ENCODE measurements around the gene FAM168A.

Gene FAM168A

DNA sequence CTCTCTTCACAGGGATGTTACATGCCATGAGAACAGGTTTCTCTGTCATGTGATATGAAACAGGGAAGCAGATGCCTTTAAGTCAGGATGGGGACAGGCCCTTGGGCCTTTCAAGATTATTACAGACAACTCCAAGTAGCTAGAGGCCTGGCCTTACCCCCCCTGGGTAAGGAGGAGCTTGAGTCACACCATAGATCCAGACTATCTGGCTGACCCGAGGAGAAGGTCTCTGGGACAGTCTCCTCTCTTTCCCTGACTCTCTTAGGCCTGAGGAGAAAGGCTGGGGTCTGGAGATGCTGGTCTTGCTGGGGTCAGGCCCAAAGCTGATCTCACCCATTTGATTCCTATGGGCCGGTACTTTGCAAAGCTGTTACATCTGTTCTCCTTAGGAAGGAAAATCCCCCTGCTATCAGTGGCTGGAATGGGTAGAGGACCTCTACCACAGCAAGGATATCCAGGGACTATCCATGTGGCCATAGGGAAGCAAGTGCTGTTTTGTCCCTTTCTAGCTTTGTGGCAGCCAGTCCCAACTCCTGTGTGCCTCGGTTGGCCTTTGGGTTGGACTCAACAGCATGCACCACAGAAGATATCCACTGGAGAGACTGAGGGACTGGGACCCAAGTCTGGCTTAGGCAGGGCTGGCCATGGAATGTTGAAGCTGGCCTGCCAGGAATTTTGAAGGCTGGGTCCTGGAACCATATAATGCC, 196.5 kb downstream of the FAM168A start:
- H3K4me3 ChIP-seq (ENCODE audit: low read depth, low read length): no peak overlapping the region
- TF ChIP-seq, protein P1, sequence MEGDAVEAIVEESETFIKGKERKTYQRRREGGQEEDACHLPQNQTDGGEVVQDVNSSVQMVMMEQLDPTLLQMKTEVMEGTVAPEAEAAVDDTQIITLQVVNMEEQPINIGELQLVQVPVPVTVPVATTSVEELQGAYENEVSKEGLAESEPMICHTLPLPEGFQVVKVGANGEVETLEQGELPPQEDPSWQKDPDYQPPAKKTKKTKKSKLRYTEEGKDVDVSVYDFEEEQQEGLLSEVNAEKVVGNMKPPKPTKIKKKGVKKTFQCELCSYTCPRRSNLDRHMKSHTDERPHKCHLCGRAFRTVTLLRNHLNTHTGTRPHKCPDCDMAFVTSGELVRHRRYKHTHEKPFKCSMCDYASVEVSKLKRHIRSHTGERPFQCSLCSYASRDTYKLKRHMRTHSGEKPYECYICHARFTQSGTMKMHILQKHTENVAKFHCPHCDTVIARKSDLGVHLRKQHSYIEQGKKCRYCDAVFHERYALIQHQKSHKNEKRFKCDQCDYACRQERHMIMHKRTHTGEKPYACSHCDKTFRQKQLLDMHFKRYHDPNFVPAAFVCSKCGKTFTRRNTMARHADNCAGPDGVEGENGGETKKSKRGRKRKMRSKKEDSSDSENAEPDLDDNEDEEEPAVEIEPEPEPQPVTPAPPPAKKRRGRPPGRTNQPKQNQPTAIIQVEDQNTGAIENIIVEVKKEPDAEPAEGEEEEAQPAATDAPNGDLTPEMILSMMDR (conservative IDR thresholded peaks at IDR 0.05; ENCODE audit: low read depth, low read length): no peak
- DNase-seq (ENCODE audit: low read depth): no peak

DNA sequence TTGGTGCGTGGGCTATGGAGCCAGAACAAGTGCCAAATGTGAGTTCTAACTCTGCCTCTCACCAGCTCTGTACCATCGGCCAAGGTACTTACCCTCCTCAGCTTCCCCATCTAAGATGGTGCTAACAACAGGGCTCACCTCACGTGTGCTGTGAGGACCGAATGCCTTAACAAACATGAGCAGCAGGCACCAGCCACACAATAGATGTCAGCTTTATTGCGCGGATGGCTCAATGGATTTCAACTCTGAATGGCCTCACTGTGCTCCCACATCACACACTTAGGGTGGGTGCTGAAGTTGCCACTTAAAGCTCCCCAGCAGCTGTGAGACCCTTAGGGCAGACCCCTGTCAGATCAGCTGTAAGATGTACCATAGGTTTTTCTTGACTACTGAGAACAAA, 197.6 kb downstream of the FAM168A start:
- TF ChIP-seq, protein P1 (conservative IDR thresholded peaks at IDR 0.05; ENCODE audit: low read depth, low read length): no peak

GRCh38 chr11:73399636-73400035, 198.3 kb downstream of the FAM168A start:
- TF ChIP-seq, protein P1 (conservative IDR thresholded peaks at IDR 0.05; ENCODE audit: low read depth, low read length): no peak
- no peak for DNase-seq (ENCODE audit: low read depth)
- no peak overlapping the region for H3K4me3 ChIP-seq (ENCODE audit: low read depth, low read length)

More for the DNA sequence above, 197.6 kb downstream of the FAM168A start:
- no peak for DNase-seq (ENCODE audit: low read depth)
- H3K4me3 ChIP-seq (ENCODE audit: low read depth, low read length): no peak overlapping the region

DNA sequence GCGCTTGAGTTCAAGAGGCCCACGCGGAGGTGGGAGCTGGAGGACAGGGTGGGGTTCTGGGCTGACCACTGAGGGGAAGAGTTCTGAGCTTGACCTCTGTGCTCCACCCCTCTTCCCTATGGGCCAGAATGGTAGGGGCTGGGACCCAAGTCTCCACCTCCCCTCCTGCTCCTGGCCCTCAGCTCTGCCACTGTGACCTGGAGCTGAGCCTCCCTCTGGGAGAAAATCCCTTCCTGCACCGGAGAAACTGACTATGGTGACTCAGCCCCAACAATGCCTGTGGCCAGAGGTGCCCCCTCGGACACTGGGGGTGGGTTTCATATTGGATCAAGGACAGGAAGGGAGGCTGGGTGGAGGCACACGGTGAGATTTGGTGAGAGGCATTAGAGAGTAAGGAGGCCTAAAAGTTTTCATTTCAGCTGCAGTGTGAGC, 198.7 kb downstream of the FAM168A start:
- no peak overlapping the region for H3K4me3 ChIP-seq (ENCODE audit: low read depth, low read length)
- no peak for DNase-seq (ENCODE audit: low read depth)
- TF ChIP-seq, protein P1 (conservative IDR thresholded peaks at IDR 0.05; ENCODE audit: low read depth, low read length): no peak

DNA sequence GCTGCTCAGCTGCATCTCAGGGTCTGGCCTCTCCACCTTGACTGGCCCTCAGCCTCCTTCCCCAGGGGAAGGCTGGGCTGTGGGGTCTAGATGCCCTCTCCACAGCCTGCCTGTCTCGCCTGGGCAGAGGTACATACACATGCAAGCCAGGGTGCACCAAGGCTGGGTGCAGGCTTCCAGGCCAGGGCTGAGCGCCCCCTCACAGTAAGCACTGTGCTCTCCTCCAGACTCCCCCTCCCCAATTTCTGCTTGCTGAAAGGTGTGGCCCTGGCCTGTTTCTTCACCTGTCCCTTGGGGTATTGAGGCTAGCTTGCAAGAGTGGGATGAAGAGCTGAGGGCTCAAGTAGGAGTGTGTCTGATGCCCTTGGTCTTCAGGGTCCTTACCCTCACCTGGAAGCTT, 199.2 kb downstream of the FAM168A start:
- no peak overlapping the region for H3K4me3 ChIP-seq (ENCODE audit: low read depth, low read length)
- DNase-seq (ENCODE audit: low read depth): no peak
- TF ChIP-seq, protein P1 (conservative IDR thresholded peaks at IDR 0.05; ENCODE audit: low read depth, low read length): no peak

DNA sequence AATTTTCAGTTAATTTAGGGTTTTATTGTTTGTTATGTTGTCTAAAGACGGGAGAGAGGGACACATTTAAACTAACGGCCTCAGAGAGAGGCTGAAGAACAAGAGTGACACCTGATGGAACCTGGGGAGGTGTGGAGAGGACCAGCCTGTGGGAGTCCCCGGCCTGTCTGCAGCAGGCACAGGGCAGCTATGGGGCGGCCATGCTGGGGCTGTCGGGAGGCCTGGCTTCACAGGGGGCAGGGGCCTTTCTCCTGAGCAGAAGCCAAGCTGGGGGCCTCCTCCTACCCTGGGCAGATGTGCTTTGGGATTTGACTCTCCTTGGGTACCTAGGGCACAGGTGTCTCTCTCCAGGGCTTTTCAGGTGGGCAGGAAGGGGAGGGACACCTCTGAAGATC, 199.8 kb downstream of the FAM168A start:
- TF ChIP-seq, protein P1 (conservative IDR thresholded peaks at IDR 0.05; ENCODE audit: low read depth, low read length): no peak
- no peak for DNase-seq (ENCODE audit: low read depth)
- H3K4me3 ChIP-seq (ENCODE audit: low read depth, low read length): no peak overlapping the region
